ENCODE results near the gene PCCA. TPM values are rescaled to one million over a fixed set of nuclear protein-coding genes. Genes with fewer than 3 reads are reported as not detected.
"Not testable (repeated sequence)": the region's sequence is repeated elsewhere in the genome, so short reads cannot be mapped to it uniquely, and the experiment has no call there.

PCCA gene
- polyA plus RNA-seq, 4 donors = 3.0 to 24.7 (median 14.8) TPM

GRCh38 chr13:100561599-100562204 is 472.8 kb downstream of the PCCA start:
- Histone ChIP-seq H3K4me1 (ENCODE audit: control insufficient read depth in 3 of 3, insufficient read depth in 2 of 3, low read depth in 1 of 3, low read length in 2 of 3) (peaks cover 0 to 6% (median 2%) of the 10 kb centered on the region in 3 donors), H3K9me3 (ENCODE audit: control insufficient read depth in 2 of 2, insufficient read depth in 1 of 2, low read depth in 1 of 2, low read length in 1 of 2) (peaks cover 0 to 10% of the 10 kb centered on the region in 2 donors), H3K27me3 (ENCODE audit: control insufficient read depth in 3 of 3, insufficient read depth in 3 of 3, low read length in 3 of 3) (no peaks in the 10 kb centered on the region), H3K27ac (ENCODE audit: low read depth in 1 of 3, low read length in 2 of 3) (no peak overlapping the region), H3K36me3 (ENCODE audit: control insufficient read depth in 3 of 3, insufficient read depth in 2 of 3, low read depth in 1 of 3, low read length in 3 of 3) (no peaks in the 10 kb centered on the region), H3K4me3 (ENCODE audit: low read depth in 1 of 3, low read length in 3 of 3) (no peak overlapping the region)
- FAIRE-seq (no peak), DNase-seq (peak in 1 of 2 donors; percentile 39)
- WGBS, 3 donors = 27 to 50% (median 28%) methylated on average over 7 of the region's 7 CpGs

DNA sequence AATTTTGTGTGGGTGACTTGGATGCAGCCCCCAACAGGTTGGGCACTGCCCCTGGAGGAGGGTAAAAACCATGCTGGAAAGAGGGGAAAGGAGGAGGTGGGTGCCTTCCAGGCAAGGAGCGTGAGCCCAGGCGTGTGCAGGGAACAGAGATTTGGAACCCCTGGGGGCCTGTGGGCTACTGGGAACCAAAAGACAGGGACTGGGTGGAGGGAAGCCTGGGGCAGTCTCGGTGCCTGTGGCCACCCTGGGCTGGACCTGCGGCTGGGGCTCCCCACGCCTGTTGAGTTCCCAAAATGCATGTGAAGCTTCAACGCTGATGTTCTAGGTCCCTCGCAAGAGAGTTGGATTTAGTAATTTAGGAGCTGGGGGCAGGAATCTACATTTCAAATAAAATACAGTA is 474.9 kb downstream of the PCCA start:
- FAIRE-seq = no peak
- no peak overlapping the region for H3K4me3 ChIP-seq (ENCODE audit: low read depth in 1 of 3, low read length in 3 of 3)
- DNase-seq = no peak
- 95 to 97% (median 95%) methylated on average over 7 of the region's 7 CpGs for WGBS, 3 donors
- peaks cover 0 to 15% of the 10 kb centered on the region in 2 donors for H3K9me3 ChIP-seq (ENCODE audit: control insufficient read depth in 2 of 2, insufficient read depth in 1 of 2, low read depth in 1 of 2, low read length in 1 of 2)
- H3K27me3 ChIP-seq (ENCODE audit: control insufficient read depth in 3 of 3, insufficient read depth in 3 of 3, low read length in 3 of 3) = no peaks in the 10 kb centered on the region
- H3K36me3 ChIP-seq (ENCODE audit: control insufficient read depth in 3 of 3, insufficient read depth in 2 of 3, low read depth in 1 of 3, low read length in 3 of 3) = no peaks in the 10 kb centered on the region
- H3K4me1 ChIP-seq (ENCODE audit: control insufficient read depth in 3 of 3, insufficient read depth in 2 of 3, low read depth in 1 of 3, low read length in 2 of 3) = peaks cover 0 to 6% (median 2%) of the 10 kb centered on the region in 3 donors
- no peak overlapping the region for H3K27ac ChIP-seq (ENCODE audit: low read depth in 1 of 3, low read length in 2 of 3)

GRCh38 chr13:100564444-100565223 is 475.7 kb downstream of the PCCA start:
- H3K9me3 ChIP-seq (ENCODE audit: control insufficient read depth in 2 of 2, insufficient read depth in 1 of 2, low read depth in 1 of 2, low read length in 1 of 2) = peaks cover 0 to 22% of the 10 kb centered on the region in 2 donors
- H3K4me1 ChIP-seq (ENCODE audit: control insufficient read depth in 3 of 3, insufficient read depth in 2 of 3, low read depth in 1 of 3, low read length in 2 of 3) = peaks cover 0 to 6% (median 2%) of the 10 kb centered on the region in 3 donors
- H3K4me3 ChIP-seq (ENCODE audit: low read depth in 1 of 3, low read length in 3 of 3) = no peak overlapping the region
- no peaks in the 10 kb centered on the region for H3K27me3 ChIP-seq (ENCODE audit: control insufficient read depth in 3 of 3, insufficient read depth in 3 of 3, low read length in 3 of 3)
- DNase-seq (no peak), FAIRE-seq (no peak)
- no peak overlapping the region for H3K27ac ChIP-seq (ENCODE audit: low read depth in 1 of 3, low read length in 2 of 3)
- H3K36me3 ChIP-seq (ENCODE audit: control insufficient read depth in 3 of 3, insufficient read depth in 2 of 3, low read depth in 1 of 3, low read length in 3 of 3) = no peaks in the 10 kb centered on the region
- 60 to 82% (median 69%) methylated on average over 13 of the region's 13 CpGs for WGBS, 3 donors

- Histone ChIP-seq H3K27ac (ENCODE audit: low read depth in 1 of 3, low read length in 2 of 3) (no peak overlapping the region), H3K9me3 (ENCODE audit: control insufficient read depth in 2 of 2, insufficient read depth in 1 of 2, low read depth in 1 of 2, low read length in 1 of 2) (peaks cover 0 to 22% of the 10 kb centered on the region in 2 donors), H3K27me3 (ENCODE audit: control insufficient read depth in 3 of 3, insufficient read depth in 3 of 3, low read length in 3 of 3) (no peaks in the 10 kb centered on the region), H3K4me3 (ENCODE audit: low read depth in 1 of 3, low read length in 3 of 3) (no peak overlapping the region), H3K36me3 (ENCODE audit: control insufficient read depth in 3 of 3, insufficient read depth in 2 of 3, low read depth in 1 of 3, low read length in 3 of 3) (no peaks in the 10 kb centered on the region), H3K4me1 (ENCODE audit: control insufficient read depth in 3 of 3, insufficient read depth in 2 of 3, low read depth in 1 of 3, low read length in 2 of 3) (peaks cover 0 to 6% (median 2%) of the 10 kb centered on the region in 3 donors)
- FAIRE-seq = no peak
- WGBS, 3 donors = 58 to 68% (median 66%) methylated on average over 8 of the region's 8 CpGs
- DNase-seq = no peak
Observed at GRCh38 chr13:100565286-100565685, 476.4 kb downstream of the PCCA start.

DNA sequence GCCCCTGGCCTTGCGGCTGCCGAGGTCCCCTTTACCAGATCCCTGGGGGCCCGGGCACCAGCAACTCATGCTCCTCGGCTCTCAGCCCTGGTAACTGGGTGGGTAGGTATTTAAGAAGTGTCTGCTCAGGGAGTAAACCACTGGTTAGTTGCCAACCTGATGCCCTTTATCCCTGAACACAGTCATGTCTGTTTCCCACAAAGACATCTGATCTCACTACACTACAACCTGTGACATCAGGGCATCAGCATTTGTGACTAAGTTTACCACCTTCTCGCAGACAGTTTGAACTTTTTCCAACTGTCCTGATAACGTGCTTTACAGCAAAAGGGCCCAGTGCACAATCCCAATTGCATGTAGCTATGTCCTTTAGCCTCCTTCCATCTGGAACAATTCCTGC is 477.6 kb downstream of the PCCA start:
- H3K27me3 ChIP-seq (ENCODE audit: control insufficient read depth in 3 of 3, insufficient read depth in 3 of 3, low read length in 3 of 3) = no peaks in the 10 kb centered on the region
- DNase-seq (peak in 1 of 2 donors; percentile 17), FAIRE-seq (no peak)
- H3K9me3 ChIP-seq (ENCODE audit: control insufficient read depth in 2 of 2, insufficient read depth in 1 of 2, low read depth in 1 of 2, low read length in 1 of 2) = peaks cover 0 to 22% of the 10 kb centered on the region in 2 donors
- H3K4me1 ChIP-seq (ENCODE audit: control insufficient read depth in 3 of 3, insufficient read depth in 2 of 3, low read depth in 1 of 3, low read length in 2 of 3) = peaks cover 0 to 4% (median 0%) of the 10 kb centered on the region in 3 donors
- H3K36me3 ChIP-seq (ENCODE audit: control insufficient read depth in 3 of 3, insufficient read depth in 2 of 3, low read depth in 1 of 3, low read length in 3 of 3) = no peaks in the 10 kb centered on the region
- no peak overlapping the region for H3K27ac ChIP-seq (ENCODE audit: low read depth in 1 of 3, low read length in 2 of 3)
- no peak overlapping the region for H3K4me3 ChIP-seq (ENCODE audit: low read depth in 1 of 3, low read length in 3 of 3)
- WGBS, 3 donors = 57 to 81% (median 80%) methylated on average over 6 of the region's 6 CpGs

DNA sequence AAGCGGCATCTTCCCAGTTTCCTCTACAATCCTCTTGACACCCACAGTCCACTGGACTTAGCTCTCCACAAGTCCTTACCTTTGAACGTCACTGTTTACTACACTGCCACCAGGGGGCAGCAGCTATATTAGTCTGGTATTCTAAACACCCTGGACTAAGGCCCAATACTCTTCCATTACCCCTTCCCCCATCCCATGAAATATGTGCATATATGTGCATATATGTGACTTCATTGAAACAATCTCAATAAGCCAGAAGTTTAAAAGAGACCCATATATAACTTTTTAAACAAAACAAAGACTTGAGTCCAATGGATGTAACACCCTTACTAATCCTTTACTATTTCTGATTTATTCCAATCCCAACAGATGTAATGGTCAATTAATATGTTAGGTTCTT is 484.2 kb downstream of the PCCA start:
- FAIRE-seq = no peak

GRCh38 chr13:100577239-100577638 is 488.3 kb downstream of the PCCA start:
- H3K27me3 ChIP-seq (ENCODE audit: control insufficient read depth in 3 of 3, insufficient read depth in 3 of 3, low read length in 3 of 3); H3K27ac ChIP-seq (ENCODE audit: low read depth in 1 of 3, low read length in 2 of 3); FAIRE-seq; H3K4me1 ChIP-seq (ENCODE audit: control insufficient read depth in 3 of 3, insufficient read depth in 2 of 3, low read depth in 1 of 3, low read length in 2 of 3); DNase-seq; H3K4me3 ChIP-seq (ENCODE audit: low read depth in 1 of 3, low read length in 3 of 3); H3K36me3 ChIP-seq (ENCODE audit: control insufficient read depth in 3 of 3, insufficient read depth in 2 of 3, low read depth in 1 of 3, low read length in 3 of 3): not testable (repeated sequence)
- WGBS, 3 donors = 92 to 98% (median 94%) methylated on average over 4 of the region's 4 CpGs
- H3K9me3 ChIP-seq (ENCODE audit: control insufficient read depth in 2 of 2, insufficient read depth in 1 of 2, low read depth in 1 of 2, low read length in 1 of 2) = peaks cover 0 to 12% of the 10 kb centered on the region in 2 donors

More for the DNA sequence above, 484.2 kb downstream of the PCCA start:
- WGBS, 3 donors = 23 to 42% (median 42%) methylated on average over 2 of the region's 2 CpGs
- Histone ChIP-seq H3K27ac (ENCODE audit: low read depth in 1 of 3, low read length in 2 of 3) (no peak overlapping the region), H3K9me3 (ENCODE audit: control insufficient read depth in 2 of 2, insufficient read depth in 1 of 2, low read depth in 1 of 2, low read length in 1 of 2) (peaks cover 0 to 12% of the 10 kb centered on the region in 2 donors), H3K36me3 (ENCODE audit: control insufficient read depth in 3 of 3, insufficient read depth in 2 of 3, low read depth in 1 of 3, low read length in 3 of 3) (no peaks in the 10 kb centered on the region), H3K4me3 (ENCODE audit: low read depth in 1 of 3, low read length in 3 of 3) (no peak overlapping the region), H3K27me3 (ENCODE audit: control insufficient read depth in 3 of 3, insufficient read depth in 3 of 3, low read length in 3 of 3) (no peaks in the 10 kb centered on the region), H3K4me1 (ENCODE audit: control insufficient read depth in 3 of 3, insufficient read depth in 2 of 3, low read depth in 1 of 3, low read length in 2 of 3) (no peaks in the 10 kb centered on the region)
- DNase-seq = peak; percentile 76 to 83

Data from small intestine (tissue), 7 donors.